ENCODE data around the gene CAMK1D.
"Not testable (repeated sequence)": the region's sequence is repeated elsewhere in the genome, so short reads cannot be mapped to it uniquely, and the experiment has no call there.

DNA sequence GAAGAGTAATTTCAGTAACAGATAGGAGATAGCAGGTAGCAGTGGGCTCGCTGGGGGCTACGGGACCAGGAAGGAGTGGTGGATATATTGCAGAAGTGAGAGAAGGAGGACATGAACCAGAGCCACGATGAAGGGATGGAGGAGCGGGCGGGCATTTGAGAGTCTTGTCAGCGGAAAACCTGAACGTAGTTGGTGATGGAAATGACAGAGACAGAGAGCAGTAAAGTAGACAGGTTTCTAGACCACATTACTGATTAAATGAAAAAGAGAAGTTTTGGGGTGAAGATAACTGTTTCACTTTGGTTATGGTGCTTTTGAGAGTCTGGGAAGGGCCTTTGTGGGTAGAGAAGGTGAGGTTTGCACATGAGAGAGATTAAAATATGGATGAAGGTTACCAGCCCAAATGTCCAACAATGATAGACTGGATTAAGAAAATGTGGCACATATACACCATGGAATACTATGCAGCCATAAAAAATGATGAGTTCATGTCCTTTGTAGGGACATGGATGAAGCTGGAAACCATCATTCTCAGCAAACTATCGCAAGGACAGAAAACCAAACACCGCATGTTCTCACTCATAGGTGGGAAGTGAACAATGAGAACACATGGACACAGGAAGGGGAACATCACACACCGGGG is 196.9 kb downstream of the CAMK1D start:
- not testable (repeated sequence) for TF ChIP-seq CTCF (optimal IDR thresholded peaks at IDR 0.05 in 1 of 3, IDR thresholded peaks at IDR 0.05 in 1 of 3, conservative IDR thresholded peaks at IDR 0.05 in 1 of 3; ENCODE audit: extremely low read depth in 1 of 3, insufficient read depth in 2 of 3, low read length in 3 of 3); EZH2 (IDR thresholded peaks at IDR 0.05; ENCODE audit: low read length)

Measured in keratinocyte (primary cell).